ENCODE measurements around the gene PLA1A.

PLA1A gene

DNA sequence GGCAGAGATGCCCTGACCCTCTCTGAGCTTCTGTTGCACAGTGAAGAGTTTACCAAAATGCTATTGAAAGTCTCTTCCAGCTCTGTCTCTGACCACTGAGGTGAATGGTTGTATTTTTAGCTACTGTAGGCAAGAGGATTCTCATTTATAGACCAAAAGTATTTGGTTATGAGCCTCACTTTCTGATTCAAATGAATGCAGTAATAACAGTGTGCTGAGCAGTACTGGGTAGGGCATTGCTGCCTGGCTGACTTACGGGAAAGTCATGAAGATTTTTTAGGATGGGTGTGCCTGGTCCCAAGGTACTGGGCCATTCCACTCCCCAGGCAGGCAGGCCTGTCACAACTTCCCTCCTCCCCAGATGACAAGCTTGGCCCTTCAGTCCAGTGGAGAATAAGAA, 15.5 kb downstream of the PLA1A start:
- DNase-seq = no peak

DNA sequence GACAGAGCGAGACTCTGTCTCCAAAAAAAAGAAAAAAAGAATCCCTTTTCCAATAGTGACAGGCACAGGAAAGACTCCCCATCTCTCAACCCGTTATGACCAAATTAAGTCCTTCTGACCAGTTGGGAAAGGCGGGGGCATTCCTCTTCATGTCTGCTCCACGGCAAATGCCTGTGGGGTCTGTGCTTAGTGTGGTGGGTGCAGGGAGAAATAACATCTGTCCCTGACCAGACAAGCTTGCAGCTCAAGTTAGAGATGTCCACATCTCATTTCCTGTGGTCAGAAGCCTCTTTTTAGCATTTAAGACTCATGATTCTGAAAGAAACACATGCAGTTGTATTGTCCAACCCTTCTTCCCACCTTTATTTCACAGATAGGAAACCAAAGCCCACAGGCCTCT, 16.2 kb downstream of the PLA1A start:
- no peak for DNase-seq

GRCh38 chr3:119616056-119616455, 18.4 kb downstream of the PLA1A start:
- DNase-seq = no peak

DNA sequence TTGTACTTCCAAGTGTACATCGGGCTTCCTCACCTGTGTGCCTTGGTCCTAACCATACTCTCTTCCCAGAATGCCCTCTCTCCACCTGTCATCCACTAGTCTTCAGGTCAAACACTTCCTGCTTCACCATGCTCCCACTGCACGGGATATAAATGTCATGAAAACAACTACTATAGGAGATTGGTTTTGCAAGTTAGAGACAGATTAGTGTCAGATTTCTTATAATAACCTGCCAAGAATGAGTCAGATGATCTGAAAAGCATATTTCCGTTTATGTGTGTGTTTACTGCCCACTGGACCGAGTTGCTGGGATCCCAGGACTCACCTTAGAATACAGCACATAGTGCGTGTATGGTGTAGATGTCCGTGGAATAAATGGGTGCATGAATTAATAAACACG, 21.4 kb downstream of the PLA1A start:
- DNase-seq = no peak

DNA sequence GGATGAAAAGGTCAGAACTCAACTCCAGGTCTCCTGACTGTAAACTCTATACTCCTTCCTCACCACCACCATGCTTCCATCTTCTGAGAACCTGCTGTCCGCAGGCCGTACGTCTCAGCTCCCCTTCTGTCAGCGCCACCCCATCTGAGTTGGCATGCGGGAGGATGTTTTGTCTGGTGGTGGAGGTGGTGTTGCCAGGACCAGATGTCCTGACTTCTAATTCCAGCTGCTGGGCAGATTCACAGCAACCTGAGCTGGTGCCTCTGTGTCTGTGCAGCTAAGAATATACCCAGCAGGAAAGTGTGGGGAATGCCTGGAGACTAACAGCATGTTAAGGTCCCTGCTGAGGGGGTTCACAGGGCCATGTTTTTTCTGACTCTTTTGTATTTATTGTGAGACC, 23.2 kb downstream of the PLA1A start:
- no peak for DNase-seq

DNA sequence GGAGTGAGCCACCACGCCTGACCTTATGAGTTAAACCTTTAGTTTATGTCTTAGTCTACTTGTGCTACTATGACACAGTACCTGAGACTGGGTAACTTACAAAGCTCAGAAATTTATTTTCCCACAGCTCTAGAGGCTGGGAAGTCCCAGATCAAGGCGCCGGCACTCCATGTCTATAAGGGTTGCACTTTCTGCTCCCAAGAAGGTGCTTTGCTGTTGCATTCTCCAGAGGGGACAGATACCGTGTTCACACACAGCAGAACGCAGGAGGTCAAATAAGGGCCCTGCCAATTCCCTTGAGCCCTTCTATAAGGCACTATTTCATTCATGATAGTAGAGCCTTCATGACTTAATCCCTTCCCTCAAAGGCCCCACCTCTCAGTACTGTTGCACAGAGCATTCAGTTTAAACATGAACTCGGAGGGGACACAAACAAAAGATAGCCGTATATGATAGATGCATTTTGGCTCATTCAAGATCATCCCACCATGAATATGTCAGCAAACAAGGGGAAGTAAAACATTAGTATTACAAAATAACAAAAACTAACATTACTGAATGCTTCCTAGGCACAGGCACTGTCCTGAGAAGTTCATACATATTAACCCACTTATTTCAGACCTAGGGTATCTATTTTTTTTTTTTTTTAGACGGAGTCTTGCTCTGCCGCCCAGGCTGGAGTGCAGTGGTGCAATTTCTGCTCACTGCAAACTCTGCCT, 26.5 kb downstream of the PLA1A start:
- no peak for DNase-seq

DNA sequence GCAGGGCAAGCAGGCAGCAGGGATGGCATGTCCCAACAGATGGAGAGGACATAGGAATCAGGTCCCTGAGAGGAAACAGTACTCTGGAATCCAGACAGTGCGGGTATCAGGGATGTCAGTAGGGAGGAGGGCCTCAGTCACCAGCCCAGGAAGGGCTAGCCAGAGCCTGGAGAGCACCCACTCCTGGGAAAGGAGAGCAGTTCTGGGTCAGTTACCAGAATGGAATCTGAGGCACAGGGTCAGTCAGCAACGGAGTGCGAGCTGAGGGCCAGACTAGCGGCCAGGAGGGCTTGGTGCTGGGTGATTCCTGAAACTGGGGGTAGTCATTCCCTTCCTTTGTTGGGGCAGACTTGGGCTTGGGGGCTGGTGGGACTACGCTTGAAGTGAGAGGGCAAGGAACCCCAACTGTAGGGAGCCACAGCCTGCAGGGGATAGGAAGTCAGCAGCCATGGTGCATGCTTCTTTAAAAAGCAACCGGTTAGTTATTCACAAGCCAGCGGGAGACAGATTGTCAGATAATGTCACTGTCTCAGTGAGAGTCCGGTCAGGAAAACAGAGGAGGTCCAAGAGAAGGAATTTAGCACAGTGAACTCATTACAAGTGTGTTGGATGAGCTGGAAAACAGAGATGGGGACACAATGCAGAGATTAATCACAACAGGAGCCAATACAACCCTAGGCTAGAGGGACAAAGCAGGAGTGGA, 27.9 kb downstream of the PLA1A start:
- DNase-seq = no peak

- DNase-seq = no peak
These were observed 28.5 kb downstream of the PLA1A start for GRCh38 chr3:119626196-119626595.

GRCh38 chr3:119627461-119627860, 29.8 kb downstream of the PLA1A start:
- no peak for DNase-seq

GRCh38 chr3:119628390-119628789, 30.7 kb downstream of the PLA1A start:
- DNase-seq = no peak

DNA sequence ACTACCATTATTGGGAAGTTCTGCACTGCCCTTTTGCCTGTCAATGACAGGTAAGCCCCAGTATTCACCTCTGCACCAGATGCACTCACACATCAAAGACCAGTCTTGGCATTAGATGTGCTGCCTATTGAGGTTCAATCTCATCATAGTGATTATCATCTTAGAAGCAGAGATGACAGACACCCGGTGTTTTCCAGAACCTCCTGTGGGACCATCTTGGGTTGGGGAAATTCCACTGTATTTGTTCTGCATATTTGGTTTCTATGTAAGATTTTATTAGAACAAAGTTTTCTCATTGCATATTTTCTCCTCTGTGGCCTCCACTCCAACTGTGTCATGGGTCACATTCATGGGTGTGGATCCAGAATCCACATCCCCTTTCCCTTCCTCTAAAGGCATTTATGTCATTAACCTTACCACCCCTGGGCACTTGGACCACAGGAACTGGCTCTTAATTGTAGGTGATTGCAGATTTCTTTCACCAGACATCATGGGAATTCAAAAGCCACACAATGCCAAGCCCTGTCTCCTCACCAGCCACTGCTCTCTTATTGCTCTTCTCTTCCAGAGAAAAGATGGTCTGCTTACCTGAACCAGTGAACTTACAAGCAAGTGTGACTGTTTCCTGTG, 31.2 kb downstream of the PLA1A start:
- DNase-seq = no peak

- DNase-seq = no peak
These were observed 32.6 kb downstream of the PLA1A start for GRCh38 chr3:119630128-119630879.

DNA sequence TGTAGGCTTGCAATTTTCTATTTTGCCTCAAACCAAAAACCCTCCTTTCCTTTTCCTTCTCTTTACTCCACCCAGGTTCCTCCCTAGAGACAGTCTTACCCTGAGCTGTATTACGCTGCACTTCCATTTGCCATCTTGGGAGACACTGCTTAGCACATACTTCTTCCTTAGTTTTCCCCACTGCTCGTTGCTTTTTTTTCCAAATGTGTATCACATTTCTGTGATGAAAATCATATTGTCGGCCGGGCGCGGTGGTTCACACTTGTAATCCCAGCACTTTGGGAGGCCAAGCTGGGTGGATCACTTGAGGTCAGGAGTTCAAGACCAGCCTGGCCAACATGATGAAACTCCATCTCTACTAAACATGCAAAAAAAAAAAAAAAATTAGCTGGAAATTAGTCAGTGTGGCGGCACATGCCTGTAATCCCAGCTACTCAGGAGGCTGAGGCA, 33.2 kb downstream of the PLA1A start:
- no peak for DNase-seq

- DNase-seq = no peak
These were observed 33.8 kb downstream of the PLA1A start for GRCh38 chr3:119631516-119631915.

GRCh38 chr3:119632216-119632615, 34.5 kb downstream of the PLA1A start:
- no peak for DNase-seq

- no peak for DNase-seq
These were observed 35.1 kb downstream of the PLA1A start for GRCh38 chr3:119632829-119633228.

DNA sequence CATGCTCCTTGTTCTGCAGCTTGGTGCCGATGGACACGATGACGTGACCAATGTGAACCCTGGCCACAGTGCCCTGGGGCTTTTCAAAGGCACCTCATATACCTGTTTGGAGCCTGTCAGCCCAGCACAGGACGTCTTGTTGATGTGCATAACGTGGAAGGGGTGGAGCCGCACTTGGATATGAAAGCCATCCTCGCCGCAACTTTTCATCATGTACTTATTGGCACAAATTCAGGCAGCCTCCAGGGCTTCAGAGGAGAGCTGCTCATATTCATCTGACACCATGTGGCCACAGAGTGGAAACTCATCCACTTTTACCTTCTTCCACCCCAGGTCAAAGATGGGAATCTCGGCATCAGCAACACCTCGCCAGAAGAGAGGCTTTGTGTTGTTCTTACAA, 38.0 kb downstream of the PLA1A start:
- DNase-seq = no peak

DNA sequence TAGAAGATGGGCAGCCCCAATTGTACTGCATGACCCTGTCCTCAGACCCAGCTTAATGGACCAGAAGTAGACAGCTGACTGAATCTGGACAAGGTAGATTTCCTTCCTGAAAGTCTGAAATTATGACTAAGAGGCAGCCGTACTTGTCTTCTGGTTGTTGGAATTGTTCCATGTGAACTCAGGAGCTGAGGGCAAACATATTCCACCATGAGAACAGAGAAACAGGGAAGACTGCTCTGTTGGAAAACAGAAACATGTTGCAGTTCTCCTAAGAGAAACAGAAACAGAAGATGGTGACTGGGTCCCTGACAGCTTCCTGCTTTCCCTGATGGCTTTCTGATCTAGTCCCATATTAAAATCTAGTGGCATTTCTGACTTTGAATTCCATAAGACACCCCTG, 38.6 kb downstream of the PLA1A start:
- no peak for DNase-seq

- no peak for DNase-seq
These were observed 39.4 kb downstream of the PLA1A start for GRCh38 chr3:119636891-119637611.

GRCh38 chr3:119637679-119638477, 40.2 kb downstream of the PLA1A start:
- no peak for DNase-seq

GRCh38 chr3:119639494-119640350, 42.0 kb downstream of the PLA1A start:
- no peak for DNase-seq

Measured in NCI-H526 (cell line).